GM12878 (cell line): ENCODE data around the gene ZCCHC2. TPM values are rescaled to one million over a fixed set of nuclear protein-coding genes. Genes with fewer than 3 reads are reported as not detected.

ENCODE experiments used
- ATAC-seq: fragments of 200-7000 bp; cut with Tn5 transposase; 3 replicates; pipeline ENCODE4 v1.9.1; 2020; ENCODE audit warnings: mild to moderate bottlenecking, moderate library complexity
- BruUV-seq: library from RNA; stranded (reverse); fragments of 400-500 nt; replicated peaks from 2 replicates; lab custom pipeline; 2021; lab: Mats Ljungman, UMichigan
- CTCF ChIA-PET: fragments of 300-600 bp; sonication (Branson Sonifier 250); formaldehyde crosslinking; extraction: SDS; loops from one replicate; lab custom pipeline; 2021; ENCODE audit warnings: inconsistent platforms; lab: Yijun Ruan, JAX
- POLR2A ChIA-PET: fragments of 350-600 bp; formaldehyde crosslinking; extraction: SDS; loops from one replicate; lab custom pipeline; 2021; ENCODE audit warnings: inconsistent platforms; lab: Charles Lee
- RAD21 ChIA-PET: fragments of 300-600 bp; sonication (Branson Sonifier 250); formaldehyde crosslinking; loops from one replicate; lab custom pipeline; 2023; ENCODE audit warnings: antibody characterized with exemption; ENCODE audit not compliant: unreplicated experiment; lab: Charles Lee
- SMC1A ChIA-PET: fragments of 300-600 bp; sonication (Branson Sonifier 250); formaldehyde crosslinking; loops from one replicate; lab custom pipeline; 2023; ENCODE audit not compliant: unreplicated experiment, uncharacterized antibody; lab: Charles Lee
- DNase-seq: peaks from one replicate; pipeline ENCODE4 v3.0.0-alpha.2; 2011; ENCODE audit warnings: low read depth, low spot score
- FAIRE-seq: peaks from 3 replicates; lab custom pipeline; 2011; peaks lifted over from hg19 to GRCh38; lab: Jason Lieb, UNC
- H2AFZ ChIP-seq: 2 replicates; pipeline ENCODE4 v1.6.0; 2011; ENCODE audit warnings: low read depth, low read length, control low read depth; ENCODE audit not compliant: control insufficient read depth
- H3K27ac ChIP-seq: 2 replicates; pipeline ENCODE4 v1.5.1; 2011; ENCODE audit warnings: control low read depth; ENCODE audit not compliant: control insufficient read depth, insufficient read depth
- H3K27me3 ChIP-seq, 2 experiments: replicated peaks in 1 of 2; 2 replicates each; pipeline versions ENCODE4 v1.6.0 to v1.6.1; 2011; ENCODE audit warnings: low read length in 1 of 2; ENCODE audit not compliant: control insufficient read depth in 2 of 2, insufficient read depth in 2 of 2
- H3K36me3 ChIP-seq, 2 experiments: 2 replicates each; pipeline ENCODE4 v1.5.1; 2011; ENCODE audit warnings: low read length in 1 of 2; ENCODE audit not compliant: control insufficient read depth in 2 of 2, insufficient read depth in 2 of 2
- H3K4me1 ChIP-seq: 2 replicates; pipeline ENCODE4 v1.6.1; 2011; ENCODE audit warnings: mild to moderate bottlenecking, low read length, moderate library complexity, mixed read lengths; ENCODE audit not compliant: control insufficient read depth, insufficient read depth
- H3K4me2 ChIP-seq: 2 replicates; pipeline ENCODE4 v1.6.0; 2011; ENCODE audit warnings: control low read depth; ENCODE audit not compliant: control insufficient read depth, insufficient read depth
- H3K4me3 ChIP-seq: fragments of 200-600 bp; sonication (generic); 2 replicates; pipeline ENCODE4 v1.5.1; 2016
- H3K79me2 ChIP-seq: 2 replicates; pipeline ENCODE4 v1.6.0; 2011; ENCODE audit warnings: low read length; ENCODE audit not compliant: control insufficient read depth, insufficient read depth
- H3K9ac ChIP-seq: 2 replicates; pipeline ENCODE4 v1.8.0; 2011; ENCODE audit warnings: low read length, control low read depth, mixed read lengths; ENCODE audit not compliant: control insufficient read depth, insufficient read depth
- H3K9me3 ChIP-seq: replicated peaks from 3 replicates; pipeline ENCODE4 v1.5.1; 2011; ENCODE audit warnings: mild to moderate bottlenecking, low read length; ENCODE audit not compliant: control insufficient read depth, insufficient read depth
- H4K20me1 ChIP-seq: 2 replicates; pipeline ENCODE4 v1.6.0; 2011; ENCODE audit not compliant: control insufficient read depth, insufficient read depth
- CHD2 ChIP-seq: IDR thresholded peaks from 2 replicates; pipeline ENCODE4 v1.6.1; 2011; ENCODE audit warnings: low read depth, low read length, improper control_type of control experiment, borderline replicate concordance
- NFYB ChIP-seq: IDR thresholded peaks from 2 replicates; pipeline ENCODE4 v1.6.1; 2011; ENCODE audit warnings: low read depth, mild to moderate bottlenecking, low read length, improper control_type of control experiment, moderate library complexity; ENCODE audit not compliant: insufficient read depth
- NRF1 ChIP-seq: conservative IDR thresholded peaks from 2 replicates; pipeline ENCODE4 v1.6.1; 2011; ENCODE audit warnings: mild to moderate bottlenecking, low read depth, low read length, improper control_type of control experiment
- SIX5 ChIP-seq: IDR thresholded peaks from 2 replicates; pipeline ENCODE4 v1.6.1; 2011; ENCODE audit warnings: mild to moderate bottlenecking, low read depth, low read length, moderate library complexity; ENCODE audit not compliant: severe bottlenecking
- TCF7 ChIP-seq: IDR thresholded peaks from 2 replicates; pipeline ENCODE4 v1.6.1; 2014; ENCODE audit warnings: antibody characterized with exemption, borderline replicate concordance
- ZNF274 ChIP-seq: IDR thresholded peaks from one replicate; pipeline ENCODE4 v1.8.0; 2011; ENCODE audit not compliant: insufficient read length, insufficient read depth
- ZSCAN29 ChIP-seq: fragments of 450-650 bp; IDR thresholded peaks from 2 replicates; pipeline ENCODE4 v1.6.1; 2017; ENCODE audit warnings: mild to moderate bottlenecking, moderate library complexity
- WGBS: methylation state at CpG from one replicate; pipeline ENCODE4 v1.1.6; 2016; ENCODE audit warnings: low lambda C conversion rate; ENCODE audit not compliant: insufficient replicate concordance, insufficient coverage; ENCODE audit errors: missing lambda C conversion rate; 5-methylcytosine and 5-hydroxymethylcytosine counted together
- in situ Hi-C: fragments of 300-500 bp; cut with MboI; formaldehyde crosslinking; loops from 9 replicates; pipeline ENCODE4 v1.14.3; 2018; ENCODE audit warnings: mixed read lengths
- intact Hi-C: fragments of 100-400 bp; cut with micrococcal nuclease; formaldehyde crosslinking; loops from one replicate; pipeline ENCODE4 v1.14.2; 2022; ENCODE audit not compliant: unreplicated experiment
- polyA plus RNA-seq, 11 experiments: library from polyadenylated mRNA; depleted of rRNA in 4 of 11; unstranded in 6 of 11; stranded (reverse) in 5 of 11; fragments of >200 nt; fragmentation: Nextera tagmentation in 4 of 11; fragmentation: Illumina TruSeq in 1 of 11; extraction: Ambion mirVana in 4 of 11; extraction: Trizol in 1 of 11; gene quantifications; 1 replicate in 1 of 11; 2 replicates in 10 of 11; pipeline versions ENCODE4 v1.2.1 to v1.2.3, GENCODE V29; 2011 to 2016; ENCODE audit warnings: inconsistent platforms in 2 of 11, missing spikeins in 2 of 11, low read depth in 1 of 11
- total RNA-seq, 4 experiments: library from RNA; depleted of rRNA in 3 of 4; stranded (reverse); fragments of >200 nt in 3 of 4; fragmentation: Illumina TruSeq in 1 of 4; extraction: Trizol in 1 of 4; gene quantifications; 2 replicates each; pipeline versions ENCODE4 v1.2.1 to v1.2.3, GENCODE V29; 2013 to 2021
- TF ChIP-seq, protein P1 (sequence below): fragments of 450-650 bp; IDR thresholded peaks from 2 replicates; pipeline ENCODE4 v1.6.1; 2017; ENCODE audit warnings: mild to moderate bottlenecking, moderate library complexity
- TF ChIP-seq, protein P2 (sequence below): fragments of 450-650 bp; IDR thresholded peaks from 2 replicates; pipeline ENCODE4 v1.6.1; 2016; ENCODE audit warnings: mild to moderate bottlenecking
- TF ChIP-seq, protein P3 (sequence below): IDR thresholded peaks from 2 replicates; pipeline ENCODE4 v1.6.1; 2012; ENCODE audit warnings: mild to moderate bottlenecking, low read depth, low read length
- TF ChIP-seq, protein P4 (sequence below): fragments of 450-650 bp; IDR thresholded peaks from 2 replicates; pipeline ENCODE4 v1.6.1; 2018; ENCODE audit warnings: borderline replicate concordance, mild to moderate bottlenecking; ENCODE audit not compliant: partially characterized antibody

ZCCHC2 gene
- total and polyA plus RNA-seq, 10 of the 15 experiments (the other 5 are each of a cell fraction or from before 2014, with no cell fraction given): 1.7 to 17.4 (median 8.6) TPM

DNA sequence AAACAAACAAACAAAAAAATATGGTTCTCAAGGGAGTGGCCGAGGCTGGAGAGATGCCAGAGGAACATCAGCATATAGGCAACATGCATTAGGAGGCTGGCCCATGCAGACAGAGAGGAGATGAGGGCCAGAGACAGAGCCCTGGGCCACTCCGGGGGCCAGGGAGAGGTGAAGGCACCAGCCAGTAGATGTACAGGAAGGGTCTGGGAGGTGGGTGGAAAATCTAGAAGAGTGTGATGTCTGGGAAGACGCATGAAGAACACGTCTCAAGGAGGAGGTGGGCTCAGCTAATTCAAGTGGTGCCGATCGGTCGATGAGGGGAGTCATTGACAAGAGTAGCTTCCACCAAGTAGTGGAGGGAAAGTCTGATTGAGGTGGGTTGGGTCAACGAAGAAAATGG lies 79.9 kb downstream of the ZCCHC2 start:
- no peaks in the 10 kb centered on the region for H3K9me3 ChIP-seq
- no peaks in the 10 kb centered on the region for H4K20me1 ChIP-seq
- BruUV-seq: no TSS peak
- no peaks in the 10 kb centered on the region for H3K27me3 ChIP-seq
- 52% methylated on average over 8 of the region's 8 CpGs for WGBS
- H3K9ac ChIP-seq: no peak overlapping the region
- DNase-seq (no peak), ATAC-seq (no peak), FAIRE-seq (no peak)
- no peaks in the 10 kb centered on the region for H3K36me3 ChIP-seq
- no peak overlapping the region for H3K4me3 ChIP-seq
- in situ Hi-C loops (no loop called here), intact Hi-C loops (no loop called here)
- no peaks in the 10 kb centered on the region for H3K79me2 ChIP-seq
- ChIA-PET CTCF (no interaction called here), SMC1A (no interaction called here), POLR2A (no interaction called here), RAD21 (no interaction called here)
- no peak overlapping the region for H3K27ac ChIP-seq
- H3K4me2 ChIP-seq: no peak overlapping the region
- H3K4me1 ChIP-seq: no peaks in the 10 kb centered on the region
- no peak overlapping the region for H2AFZ ChIP-seq
- TF ChIP-seq SIX5 (no peak), NRF1 (no peak), TCF7 (no peak), ZNF274 (no peak), NFYB (no peak), ZSCAN29 (no peak), CHD2 (no peak)
- TF ChIP-seq, protein P1, sequence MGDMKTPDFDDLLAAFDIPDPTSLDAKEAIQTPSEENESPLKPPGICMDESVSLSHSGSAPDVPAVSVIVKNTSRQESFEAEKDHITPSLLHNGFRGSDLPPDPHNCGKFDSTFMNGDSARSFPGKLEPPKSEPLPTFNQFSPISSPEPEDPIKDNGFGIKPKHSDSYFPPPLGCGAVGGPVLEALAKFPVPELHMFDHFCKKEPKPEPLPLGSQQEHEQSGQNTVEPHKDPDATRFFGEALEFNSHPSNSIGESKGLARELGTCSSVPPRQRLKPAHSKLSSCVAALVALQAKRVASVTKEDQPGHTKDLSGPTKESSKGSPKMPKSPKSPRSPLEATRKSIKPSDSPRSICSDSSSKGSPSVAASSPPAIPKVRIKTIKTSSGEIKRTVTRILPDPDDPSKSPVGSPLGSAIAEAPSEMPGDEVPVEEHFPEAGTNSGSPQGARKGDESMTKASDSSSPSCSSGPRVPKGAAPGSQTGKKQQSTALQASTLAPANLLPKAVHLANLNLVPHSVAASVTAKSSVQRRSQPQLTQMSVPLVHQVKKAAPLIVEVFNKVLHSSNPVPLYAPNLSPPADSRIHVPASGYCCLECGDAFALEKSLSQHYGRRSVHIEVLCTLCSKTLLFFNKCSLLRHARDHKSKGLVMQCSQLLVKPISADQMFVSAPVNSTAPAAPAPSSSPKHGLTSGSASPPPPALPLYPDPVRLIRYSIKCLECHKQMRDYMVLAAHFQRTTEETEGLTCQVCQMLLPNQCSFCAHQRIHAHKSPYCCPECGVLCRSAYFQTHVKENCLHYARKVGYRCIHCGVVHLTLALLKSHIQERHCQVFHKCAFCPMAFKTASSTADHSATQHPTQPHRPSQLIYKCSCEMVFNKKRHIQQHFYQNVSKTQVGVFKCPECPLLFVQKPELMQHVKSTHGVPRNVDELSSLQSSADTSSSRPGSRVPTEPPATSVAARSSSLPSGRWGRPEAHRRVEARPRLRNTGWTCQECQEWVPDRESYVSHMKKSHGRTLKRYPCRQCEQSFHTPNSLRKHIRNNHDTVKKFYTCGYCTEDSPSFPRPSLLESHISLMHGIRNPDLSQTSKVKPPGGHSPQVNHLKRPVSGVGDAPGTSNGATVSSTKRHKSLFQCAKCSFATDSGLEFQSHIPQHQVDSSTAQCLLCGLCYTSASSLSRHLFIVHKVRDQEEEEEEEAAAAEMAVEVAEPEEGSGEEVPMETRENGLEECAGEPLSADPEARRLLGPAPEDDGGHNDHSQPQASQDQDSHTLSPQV: no peak
- TF ChIP-seq, protein P2, sequence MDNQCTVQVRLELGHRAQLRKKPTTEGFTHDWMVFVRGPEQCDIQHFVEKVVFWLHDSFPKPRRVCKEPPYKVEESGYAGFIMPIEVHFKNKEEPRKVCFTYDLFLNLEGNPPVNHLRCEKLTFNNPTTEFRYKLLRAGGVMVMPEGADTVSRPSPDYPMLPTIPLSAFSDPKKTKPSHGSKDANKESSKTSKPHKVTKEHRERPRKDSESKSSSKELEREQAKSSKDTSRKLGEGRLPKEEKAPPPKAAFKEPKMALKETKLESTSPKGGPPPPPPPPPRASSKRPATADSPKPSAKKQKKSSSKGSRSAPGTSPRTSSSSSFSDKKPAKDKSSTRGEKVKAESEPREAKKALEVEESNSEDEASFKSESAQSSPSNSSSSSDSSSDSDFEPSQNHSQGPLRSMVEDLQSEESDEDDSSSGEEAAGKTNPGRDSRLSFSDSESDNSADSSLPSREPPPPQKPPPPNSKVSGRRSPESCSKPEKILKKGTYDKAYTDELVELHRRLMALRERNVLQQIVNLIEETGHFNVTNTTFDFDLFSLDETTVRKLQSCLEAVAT: no peak
- TF ChIP-seq, protein P3, sequence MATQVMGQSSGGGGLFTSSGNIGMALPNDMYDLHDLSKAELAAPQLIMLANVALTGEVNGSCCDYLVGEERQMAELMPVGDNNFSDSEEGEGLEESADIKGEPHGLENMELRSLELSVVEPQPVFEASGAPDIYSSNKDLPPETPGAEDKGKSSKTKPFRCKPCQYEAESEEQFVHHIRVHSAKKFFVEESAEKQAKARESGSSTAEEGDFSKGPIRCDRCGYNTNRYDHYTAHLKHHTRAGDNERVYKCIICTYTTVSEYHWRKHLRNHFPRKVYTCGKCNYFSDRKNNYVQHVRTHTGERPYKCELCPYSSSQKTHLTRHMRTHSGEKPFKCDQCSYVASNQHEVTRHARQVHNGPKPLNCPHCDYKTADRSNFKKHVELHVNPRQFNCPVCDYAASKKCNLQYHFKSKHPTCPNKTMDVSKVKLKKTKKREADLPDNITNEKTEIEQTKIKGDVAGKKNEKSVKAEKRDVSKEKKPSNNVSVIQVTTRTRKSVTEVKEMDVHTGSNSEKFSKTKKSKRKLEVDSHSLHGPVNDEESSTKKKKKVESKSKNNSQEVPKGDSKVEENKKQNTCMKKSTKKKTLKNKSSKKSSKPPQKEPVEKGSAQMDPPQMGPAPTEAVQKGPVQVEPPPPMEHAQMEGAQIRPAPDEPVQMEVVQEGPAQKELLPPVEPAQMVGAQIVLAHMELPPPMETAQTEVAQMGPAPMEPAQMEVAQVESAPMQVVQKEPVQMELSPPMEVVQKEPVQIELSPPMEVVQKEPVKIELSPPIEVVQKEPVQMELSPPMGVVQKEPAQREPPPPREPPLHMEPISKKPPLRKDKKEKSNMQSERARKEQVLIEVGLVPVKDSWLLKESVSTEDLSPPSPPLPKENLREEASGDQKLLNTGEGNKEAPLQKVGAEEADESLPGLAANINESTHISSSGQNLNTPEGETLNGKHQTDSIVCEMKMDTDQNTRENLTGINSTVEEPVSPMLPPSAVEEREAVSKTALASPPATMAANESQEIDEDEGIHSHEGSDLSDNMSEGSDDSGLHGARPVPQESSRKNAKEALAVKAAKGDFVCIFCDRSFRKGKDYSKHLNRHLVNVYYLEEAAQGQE: no peak
- TF ChIP-seq, protein P4, sequence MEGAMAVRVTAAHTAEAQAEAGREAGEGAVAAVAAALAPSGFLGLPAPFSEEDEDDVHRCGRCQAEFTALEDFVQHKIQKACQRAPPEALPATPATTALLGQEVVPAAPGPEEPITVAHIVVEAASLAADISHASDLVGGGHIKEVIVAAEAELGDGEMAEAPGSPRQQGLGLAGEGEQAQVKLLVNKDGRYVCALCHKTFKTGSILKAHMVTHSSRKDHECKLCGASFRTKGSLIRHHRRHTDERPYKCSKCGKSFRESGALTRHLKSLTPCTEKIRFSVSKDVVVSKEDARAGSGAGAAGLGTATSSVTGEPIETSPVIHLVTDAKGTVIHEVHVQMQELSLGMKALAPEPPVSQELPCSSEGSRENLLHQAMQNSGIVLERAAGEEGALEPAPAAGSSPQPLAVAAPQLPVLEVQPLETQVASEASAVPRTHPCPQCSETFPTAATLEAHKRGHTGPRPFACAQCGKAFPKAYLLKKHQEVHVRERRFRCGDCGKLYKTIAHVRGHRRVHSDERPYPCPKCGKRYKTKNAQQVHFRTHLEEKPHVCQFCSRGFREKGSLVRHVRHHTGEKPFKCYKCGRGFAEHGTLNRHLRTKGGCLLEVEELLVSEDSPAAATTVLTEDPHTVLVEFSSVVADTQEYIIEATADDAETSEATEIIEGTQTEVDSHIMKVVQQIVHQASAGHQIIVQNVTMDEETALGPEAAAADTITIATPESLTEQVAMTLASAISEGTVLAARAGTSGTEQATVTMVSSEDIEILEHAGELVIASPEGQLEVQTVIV: no peak
